K562 (cell line): ENCODE measurements around the gene TMEM114.

ENCODE experiments used
- BHLHE40 ChIP-seq: IDR thresholded peaks from 2 replicates; pipeline ENCODE4 v1.6.1; 2011; ENCODE audit warnings: low read length, improper control_type of control experiment
- CBFB ChIP-seq: sonication (generic); formaldehyde crosslinking; IDR thresholded peaks from 2 replicates; pipeline ENCODE4 v1.4.0; 2020; ENCODE audit warnings: mild to moderate bottlenecking, missing genetic modification reagents
- CGGBP1 ChIP-seq: fragments of 250-450 bp; sonication (Bioruptor Pico); IDR thresholded peaks from 2 replicates; pipeline ENCODE4 v1.9.0; 2021; ENCODE audit warnings: mild to moderate bottlenecking
- CREBBP ChIP-seq: IDR thresholded peaks from one replicate; pipeline ENCODE4 v1.6.1; 2012; ENCODE audit warnings: low read depth, mild to moderate bottlenecking, control low read depth, inconsistent platforms, low read length
- NFE2L1 ChIP-seq: fragments of 450-650 bp; IDR thresholded peaks from 2 replicates; pipeline ENCODE4 v1.6.1; 2016; ENCODE audit warnings: missing genetic modification characterization, low read depth, mild to moderate bottlenecking, missing compliant biosample characterization, moderate library complexity, borderline replicate concordance
- RNF2 ChIP-seq: sonication (generic); IDR thresholded peaks from 2 replicates; pipeline ENCODE4 v1.6.1; 2016
- SRSF7 ChIP-seq: fragments of 200-400 bp; formaldehyde crosslinking; optimal IDR thresholded peaks from 2 replicates; pipeline ENCODE3; 2017; ENCODE audit warnings: mild to moderate bottlenecking, low read depth, low read length
- TAF1 ChIP-seq: IDR thresholded peaks from 2 replicates; pipeline ENCODE4 v1.6.1; 2011; ENCODE audit warnings: mild to moderate bottlenecking, low read length, moderate library complexity; ENCODE audit not compliant: insufficient read depth, control insufficient read depth, severe bottlenecking; ENCODE audit errors: extremely low read depth
- YY1 ChIP-seq, 3 experiments: IDR thresholded peaks; 2 replicates each; pipeline ENCODE4 v1.6.1; 2011; ENCODE audit warnings: low read length in 2 of 3, mild to moderate bottlenecking in 2 of 3, moderate library complexity in 2 of 3, borderline replicate concordance in 1 of 3, control low read depth in 1 of 3, low read depth in 1 of 3; ENCODE audit not compliant: insufficient read depth in 3 of 3, insufficient replicate concordance in 2 of 3, control insufficient read depth in 1 of 3, insufficient read length in 1 of 3; ENCODE audit errors: extremely low read depth in 1 of 3
- ZC3H11A ChIP-seq: IDR thresholded peaks from 2 replicates; pipeline ENCODE4 v1.6.1; 2012; ENCODE audit warnings: low read depth, low read length, improper control_type of control experiment
- ZNF274 ChIP-seq: IDR thresholded peaks from 2 replicates; pipeline ENCODE4 v1.6.1; 2011; ENCODE audit warnings: low read depth, mild to moderate bottlenecking, low read length, moderate library complexity, borderline replicate concordance
- ZNF707 ChIP-seq: fragments of 250-450 bp; sonication (Bioruptor Pico); conservative IDR thresholded peaks from 2 replicates; pipeline ENCODE4 v1.8.0; 2022; ENCODE audit warnings: inconsistent platforms, mild to moderate bottlenecking, moderate library complexity
- TF ChIP-seq, protein P1 (sequence below): sonication (generic); formaldehyde crosslinking; IDR thresholded peaks from 2 replicates; pipeline ENCODE4 v1.8.0; 2023; ENCODE audit warnings: mild to moderate bottlenecking, missing genetic modification reagents
- TF ChIP-seq, protein P2 (sequence below): sonication (generic); formaldehyde crosslinking; IDR thresholded peaks from 2 replicates; pipeline ENCODE4 v1.5.0; 2020; ENCODE audit warnings: missing genetic modification reagents

GRCh38 chr16:8628981-8629725 lies 38.8 kb upstream of the TMEM114 start:
- TF ChIP-seq CBFB (CRISPR knock-in tag) (no peak), TAF1 (no peak), NFE2L1 (tag) (no peak), RNF2 (no peak), BHLHE40 (no peak), ZC3H11A (no peak), ZNF274 (no peak), YY1 (IDR thresholded peaks at IDR 0.05; ENCODE audit: borderline replicate concordance in 1 of 3, control insufficient read depth in 1 of 3, extremely low read depth in 1 of 3, insufficient read depth in 3 of 3, insufficient read length in 1 of 3, insufficient replicate concordance in 2 of 3, low read depth in 1 of 3, low read length in 2 of 3) (no peak), ZNF707 (no peak), SRSF7 (no peak), CGGBP1 (no peak), CREBBP (no peak)
- TF ChIP-seq, protein P1, sequence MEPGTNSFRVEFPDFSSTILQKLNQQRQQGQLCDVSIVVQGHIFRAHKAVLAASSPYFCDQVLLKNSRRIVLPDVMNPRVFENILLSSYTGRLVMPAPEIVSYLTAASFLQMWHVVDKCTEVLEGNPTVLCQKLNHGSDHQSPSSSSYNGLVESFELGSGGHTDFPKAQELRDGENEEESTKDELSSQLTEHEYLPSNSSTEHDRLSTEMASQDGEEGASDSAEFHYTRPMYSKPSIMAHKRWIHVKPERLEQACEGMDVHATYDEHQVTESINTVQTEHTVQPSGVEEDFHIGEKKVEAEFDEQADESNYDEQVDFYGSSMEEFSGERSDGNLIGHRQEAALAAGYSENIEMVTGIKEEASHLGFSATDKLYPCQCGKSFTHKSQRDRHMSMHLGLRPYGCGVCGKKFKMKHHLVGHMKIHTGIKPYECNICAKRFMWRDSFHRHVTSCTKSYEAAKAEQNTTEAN (CRISPR knock-in tag): no peak
- TF ChIP-seq, protein P2, sequence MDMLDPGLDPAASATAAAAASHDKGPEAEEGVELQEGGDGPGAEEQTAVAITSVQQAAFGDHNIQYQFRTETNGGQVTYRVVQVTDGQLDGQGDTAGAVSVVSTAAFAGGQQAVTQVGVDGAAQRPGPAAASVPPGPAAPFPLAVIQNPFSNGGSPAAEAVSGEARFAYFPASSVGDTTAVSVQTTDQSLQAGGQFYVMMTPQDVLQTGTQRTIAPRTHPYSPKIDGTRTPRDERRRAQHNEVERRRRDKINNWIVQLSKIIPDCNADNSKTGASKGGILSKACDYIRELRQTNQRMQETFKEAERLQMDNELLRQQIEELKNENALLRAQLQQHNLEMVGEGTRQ (CRISPR knock-in tag): no peak
